ENCODE measurements around the gene HAUS1.

The HAUS1 gene

DNA sequence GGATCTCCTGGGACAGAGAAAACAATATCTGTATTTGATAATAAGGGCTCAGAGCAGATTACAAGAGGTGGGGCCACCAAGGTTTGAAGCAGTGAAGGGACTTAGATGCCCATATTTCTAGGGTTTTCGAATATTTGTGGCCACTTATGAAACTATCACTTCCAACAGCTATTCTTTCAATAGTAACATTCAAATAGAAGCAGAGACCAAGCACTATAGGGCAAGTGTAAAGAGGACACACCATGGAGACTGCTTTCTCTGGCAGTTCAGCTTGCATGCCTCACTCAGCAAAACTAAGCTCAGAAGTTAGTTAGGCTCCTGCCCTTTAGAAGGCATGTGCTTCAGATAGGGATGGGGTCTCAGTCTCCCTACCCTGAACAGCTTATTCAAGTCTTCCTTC lies 42.4 kb upstream of the HAUS1 start:
- no peaks in the 10 kb centered on the region for H3K4me1 Mint-ChIP-seq
- no peak overlapping the region for H3K4me3 Mint-ChIP-seq
- no peak overlapping the region for H3K27ac Mint-ChIP-seq
- H3K27me3 Mint-ChIP-seq (ENCODE audit: low read depth) = no peaks in the 10 kb centered on the region
- no peaks in the 10 kb centered on the region for H3K9me3 Mint-ChIP-seq
- no peak for TF ChIP-seq CTCF (IDR thresholded peaks at IDR 0.05; ENCODE audit: unreplicated experiment in 3 of 3)
- H3K36me3 Mint-ChIP-seq (ENCODE audit: low read depth) = no peaks in the 10 kb centered on the region

DNA sequence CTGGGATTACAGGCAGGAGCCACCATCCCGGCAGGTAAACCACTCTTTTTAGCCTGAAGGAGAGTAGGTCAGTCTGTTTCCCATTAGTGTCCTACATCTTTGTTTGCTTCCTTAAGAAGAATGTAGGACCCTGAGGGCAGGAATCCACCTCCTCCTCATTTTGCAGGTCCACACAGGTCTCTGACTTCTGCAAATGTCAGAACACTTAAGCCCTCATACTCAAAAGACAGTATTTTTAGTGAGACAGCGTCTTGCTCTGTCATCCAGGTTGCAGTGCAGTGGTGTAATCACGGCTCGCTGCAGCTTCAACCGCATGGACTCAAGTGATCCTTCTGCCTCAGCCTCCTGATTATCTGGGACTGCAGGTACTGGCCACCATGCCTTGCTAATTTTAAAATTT lies 41.4 kb upstream of the HAUS1 start:
- no peaks in the 10 kb centered on the region for H3K9me3 Mint-ChIP-seq
- no peak overlapping the region for H3K4me3 Mint-ChIP-seq
- no peaks in the 10 kb centered on the region for H3K4me1 Mint-ChIP-seq
- H3K27ac Mint-ChIP-seq = no peak overlapping the region
- no peak for TF ChIP-seq CTCF (IDR thresholded peaks at IDR 0.05; ENCODE audit: unreplicated experiment in 3 of 3)
- no peaks in the 10 kb centered on the region for H3K27me3 Mint-ChIP-seq (ENCODE audit: low read depth)
- no peaks in the 10 kb centered on the region for H3K36me3 Mint-ChIP-seq (ENCODE audit: low read depth)

DNA sequence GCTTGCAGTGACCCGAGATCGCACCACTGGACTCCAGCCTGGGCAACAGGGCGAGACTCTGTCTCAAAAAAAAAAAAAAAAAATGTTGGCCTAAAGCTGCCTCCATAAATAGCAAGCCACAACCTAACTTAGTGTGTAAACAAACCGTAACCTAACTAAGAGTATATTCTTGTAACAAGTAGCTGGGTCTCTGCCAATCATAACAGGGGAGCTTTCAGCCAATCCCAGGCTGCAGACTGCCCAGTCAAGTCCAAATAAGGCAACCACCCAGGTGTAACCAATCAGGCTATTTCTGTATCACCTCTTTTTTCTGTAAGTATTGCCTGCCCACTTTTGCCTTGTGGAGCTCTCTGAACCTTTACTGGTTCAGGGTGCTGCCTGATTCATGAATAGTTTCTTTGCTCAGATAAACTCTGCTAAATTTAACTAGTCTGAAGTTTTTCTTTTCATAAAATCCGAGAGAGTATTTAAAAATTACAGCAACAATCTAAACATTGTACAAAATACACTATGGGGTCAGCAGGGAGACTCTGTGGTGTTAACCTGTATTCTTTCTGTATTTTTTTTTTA lies 36.7 kb upstream of the HAUS1 start:
- H3K4me3 Mint-ChIP-seq = no peak overlapping the region
- H3K27ac Mint-ChIP-seq = no peak overlapping the region
- no peak for TF ChIP-seq CTCF (IDR thresholded peaks at IDR 0.05; ENCODE audit: unreplicated experiment in 3 of 3)
- no peaks in the 10 kb centered on the region for H3K4me1 Mint-ChIP-seq
- H3K27me3 Mint-ChIP-seq (ENCODE audit: low read depth) = no peaks in the 10 kb centered on the region
- no peaks in the 10 kb centered on the region for H3K36me3 Mint-ChIP-seq (ENCODE audit: low read depth)
- no peaks in the 10 kb centered on the region for H3K9me3 Mint-ChIP-seq

DNA sequence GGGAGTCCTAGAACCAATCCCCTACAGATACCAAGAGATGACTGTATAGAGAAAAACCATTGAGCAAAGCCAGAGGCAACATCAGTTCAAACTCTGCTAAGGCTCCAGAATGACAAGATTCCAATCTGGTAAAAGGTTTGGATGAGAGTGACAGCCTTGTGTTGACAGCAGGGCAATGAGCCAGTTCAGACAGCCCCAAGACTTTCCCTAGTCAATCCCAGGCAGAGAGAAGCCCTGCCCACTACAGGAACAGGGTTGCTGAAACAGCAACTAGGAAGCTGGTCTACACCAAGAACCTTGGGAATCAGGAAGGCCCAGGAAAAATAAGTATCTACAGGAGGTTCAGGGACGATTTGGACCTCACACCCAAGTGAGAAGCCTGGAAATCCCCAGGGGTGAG lies 35.4 kb upstream of the HAUS1 start:
- Mint-ChIP-seq H3K9me3 (no peaks in the 10 kb centered on the region), H3K27me3 (ENCODE audit: low read depth) (no peaks in the 10 kb centered on the region), H3K4me1 (no peaks in the 10 kb centered on the region), H3K36me3 (ENCODE audit: low read depth) (no peaks in the 10 kb centered on the region), H3K27ac (no peak overlapping the region), H3K4me3 (peak overlapping the region; percentile 20 to 39 (median 32))
- TF ChIP-seq CTCF (IDR thresholded peaks at IDR 0.05; ENCODE audit: unreplicated experiment in 3 of 3) = no peak

DNA sequence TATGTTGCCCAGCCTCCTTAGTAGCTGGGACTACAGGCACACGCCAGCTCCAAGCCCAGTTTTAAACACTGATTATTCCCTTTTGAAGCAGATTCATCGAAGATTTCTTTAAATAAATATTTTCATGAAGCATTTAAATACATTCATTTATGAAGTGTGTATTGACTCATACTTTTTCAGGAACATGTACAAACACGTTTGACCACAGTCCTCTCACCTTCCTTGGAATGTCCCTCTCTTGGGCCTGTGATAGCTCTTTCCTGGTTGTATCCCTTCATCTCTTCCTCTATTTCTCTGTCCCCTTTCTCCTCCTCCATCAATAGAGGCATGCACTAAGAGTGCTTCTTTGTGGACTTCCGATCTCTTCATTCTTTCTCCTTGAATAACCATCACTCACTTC lies 34.7 kb upstream of the HAUS1 start:
- H3K36me3 Mint-ChIP-seq (ENCODE audit: low read depth) = no peaks in the 10 kb centered on the region
- no peak for TF ChIP-seq CTCF (IDR thresholded peaks at IDR 0.05; ENCODE audit: unreplicated experiment in 3 of 3)

DNA sequence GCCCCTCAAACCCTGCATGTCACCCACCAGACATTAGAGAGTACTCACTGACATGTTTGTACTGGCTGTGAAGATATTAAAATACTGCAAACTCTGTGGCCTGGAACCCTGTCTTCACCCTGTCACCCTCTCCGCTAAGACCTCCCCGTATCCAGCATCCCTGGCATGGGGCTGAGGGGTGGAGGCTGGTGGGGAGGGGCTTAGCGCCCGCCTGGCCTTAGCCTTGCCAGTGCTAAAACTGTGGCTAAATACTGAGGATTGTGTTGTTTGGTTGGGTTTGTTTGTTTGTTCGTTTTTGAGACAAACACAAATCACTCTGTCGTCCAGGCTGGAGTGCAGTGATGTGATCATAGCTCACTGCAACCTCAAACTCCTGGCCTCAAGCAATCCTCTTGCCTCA lies 34.0 kb upstream of the HAUS1 start:
- H3K27ac Mint-ChIP-seq = no peak overlapping the region
- H3K36me3 Mint-ChIP-seq (ENCODE audit: low read depth) = no peaks in the 10 kb centered on the region
- no peaks in the 10 kb centered on the region for H3K27me3 Mint-ChIP-seq (ENCODE audit: low read depth)
- TF ChIP-seq CTCF (IDR thresholded peaks at IDR 0.05; ENCODE audit: unreplicated experiment in 3 of 3) = no peak
- no peaks in the 10 kb centered on the region for H3K9me3 Mint-ChIP-seq
- H3K4me3 Mint-ChIP-seq = peak overlapping the region in 1 of 3 experiments; percentile 85
- H3K4me1 Mint-ChIP-seq = no peaks in the 10 kb centered on the region

More for the DNA sequence above, 34.7 kb upstream of the HAUS1 start:
- no peaks in the 10 kb centered on the region for H3K4me1 Mint-ChIP-seq
- peak overlapping the region in 2 of 3 experiments; percentile 3 to 10 for H3K4me3 Mint-ChIP-seq
- H3K27me3 Mint-ChIP-seq (ENCODE audit: low read depth) = no peaks in the 10 kb centered on the region
- no peak overlapping the region for H3K27ac Mint-ChIP-seq
- no peaks in the 10 kb centered on the region for H3K9me3 Mint-ChIP-seq

Data from nephron (organoid).